Measurements from ENCODE around the gene IL27RA.
"Not testable (repeated sequence)": the region's sequence is repeated elsewhere in the genome, so short reads cannot be mapped to it uniquely, and the experiment has no call there.

Gene IL27RA

DNA sequence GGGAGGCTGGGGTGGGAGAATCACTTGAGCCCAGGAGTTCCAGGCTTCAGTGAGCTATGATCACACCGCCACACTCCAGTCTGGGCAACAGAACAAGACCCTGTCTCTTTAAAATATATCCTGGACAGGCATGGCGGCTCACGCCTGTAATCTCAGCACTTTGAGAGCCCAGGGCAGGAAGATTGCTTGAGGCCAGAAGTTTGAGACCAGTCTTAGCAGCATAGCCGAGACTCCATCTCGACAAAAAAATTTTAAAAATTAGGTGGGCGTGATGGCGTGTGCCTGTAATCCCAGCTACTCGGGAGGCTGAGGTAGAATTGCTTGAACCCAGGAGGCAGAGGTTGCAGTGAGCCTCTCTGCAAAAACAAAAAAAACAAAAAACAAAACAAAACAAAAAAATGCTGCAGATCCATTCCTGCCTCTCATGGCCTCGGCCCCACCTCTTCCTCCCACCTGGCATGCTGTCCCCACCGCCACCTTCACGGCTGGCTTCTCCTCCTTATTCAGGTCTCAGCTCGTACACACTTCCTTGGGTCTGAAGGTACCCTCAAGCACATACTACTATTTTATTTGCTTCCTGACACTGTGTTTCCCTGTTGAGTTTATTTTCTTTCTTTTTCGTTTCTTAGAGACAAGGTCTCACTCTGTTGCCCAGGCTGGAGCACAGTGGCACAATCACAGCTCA lies 30.7 kb upstream of the IL27RA start:
- DNase-seq: peak; percentile 31

DNA sequence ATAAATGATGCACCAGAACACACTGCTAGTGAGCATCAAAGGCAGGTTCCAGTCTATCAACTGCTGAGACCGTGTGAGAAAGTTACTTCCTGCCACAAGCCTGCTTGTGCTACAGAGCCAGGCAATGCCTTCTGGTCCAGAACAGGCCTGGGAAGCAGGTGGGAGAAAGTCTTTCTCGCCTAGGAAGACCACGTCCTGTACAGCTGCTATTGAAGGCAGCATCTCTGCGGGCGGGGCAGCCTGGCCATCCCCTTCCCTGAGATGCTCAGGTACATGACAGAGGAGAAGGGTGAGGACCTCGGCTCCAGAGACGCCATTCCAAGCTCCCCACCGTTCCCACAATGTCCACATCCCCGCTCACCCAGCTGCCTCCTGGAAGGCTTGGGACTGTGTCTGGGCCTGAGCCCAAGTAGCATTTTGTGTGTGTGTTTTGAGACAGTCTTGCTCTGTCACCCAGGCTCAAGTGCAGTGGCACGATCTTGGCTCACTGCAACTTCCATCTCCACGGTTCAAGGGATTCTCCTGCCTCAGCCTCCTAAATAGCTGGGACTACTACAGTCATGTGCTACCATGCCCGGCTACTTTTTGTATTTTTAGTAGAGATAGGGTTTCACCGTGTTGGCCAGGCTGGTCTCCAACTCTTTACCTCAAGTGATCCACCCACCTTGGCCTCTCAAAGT lies 28.9 kb upstream of the IL27RA start:
- DNase-seq: peak; percentile 61

- DNase-seq: peak; percentile 25
These were observed 28.1 kb upstream of the IL27RA start for GRCh38 chr19:14003251-14004055.

- DNase-seq: no peak
These were observed 26.8 kb upstream of the IL27RA start for GRCh38 chr19:14004619-14005348.

DNA sequence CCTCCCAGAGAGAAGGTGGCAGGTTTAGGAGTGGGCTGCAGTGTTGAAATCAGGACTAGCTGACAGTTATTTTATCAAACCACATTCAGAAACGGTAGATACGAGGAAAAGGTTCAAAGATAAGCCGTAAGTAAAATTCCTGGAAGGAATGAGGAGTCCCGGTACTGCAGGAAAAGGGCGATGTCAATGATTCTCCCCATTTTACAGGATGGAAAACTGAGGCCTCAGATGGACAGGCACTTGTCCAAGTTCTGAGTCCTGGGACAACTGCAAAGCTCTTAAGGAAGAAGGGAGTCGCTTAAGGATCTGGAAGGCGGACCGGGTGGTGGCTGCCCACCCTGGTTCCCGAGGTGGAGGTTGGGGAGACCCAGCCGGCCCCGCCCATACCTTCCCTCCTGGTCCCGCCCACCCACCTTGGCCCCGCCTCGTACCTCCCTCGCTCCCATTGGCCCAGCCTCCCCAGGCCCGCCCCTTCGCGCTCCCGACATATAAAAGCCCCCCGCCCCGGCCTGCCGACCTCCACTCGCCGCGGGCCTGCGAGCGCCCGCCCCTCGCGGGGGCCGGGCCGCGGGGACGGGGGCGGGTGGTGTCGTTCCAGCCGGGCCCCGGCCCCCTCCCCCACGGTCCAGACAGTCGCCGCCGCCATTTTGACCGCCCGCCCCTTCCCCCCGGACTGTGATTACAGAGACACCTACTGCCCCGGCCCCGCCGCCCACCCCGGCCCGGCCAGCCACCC lies 26.0 kb upstream of the IL27RA start:
- peak; percentile 92 for DNase-seq

- DNase-seq: peak; percentile 100
These were observed 25.3 kb upstream of the IL27RA start, which contains the start of gene RFX1 for GRCh38 chr19:14006085-14006765. Gene RFX1, minus strand, starts transcription at chr19:14006320. Its CDS starts 12,477 bp downstream, at chr19:13993843.

DNA sequence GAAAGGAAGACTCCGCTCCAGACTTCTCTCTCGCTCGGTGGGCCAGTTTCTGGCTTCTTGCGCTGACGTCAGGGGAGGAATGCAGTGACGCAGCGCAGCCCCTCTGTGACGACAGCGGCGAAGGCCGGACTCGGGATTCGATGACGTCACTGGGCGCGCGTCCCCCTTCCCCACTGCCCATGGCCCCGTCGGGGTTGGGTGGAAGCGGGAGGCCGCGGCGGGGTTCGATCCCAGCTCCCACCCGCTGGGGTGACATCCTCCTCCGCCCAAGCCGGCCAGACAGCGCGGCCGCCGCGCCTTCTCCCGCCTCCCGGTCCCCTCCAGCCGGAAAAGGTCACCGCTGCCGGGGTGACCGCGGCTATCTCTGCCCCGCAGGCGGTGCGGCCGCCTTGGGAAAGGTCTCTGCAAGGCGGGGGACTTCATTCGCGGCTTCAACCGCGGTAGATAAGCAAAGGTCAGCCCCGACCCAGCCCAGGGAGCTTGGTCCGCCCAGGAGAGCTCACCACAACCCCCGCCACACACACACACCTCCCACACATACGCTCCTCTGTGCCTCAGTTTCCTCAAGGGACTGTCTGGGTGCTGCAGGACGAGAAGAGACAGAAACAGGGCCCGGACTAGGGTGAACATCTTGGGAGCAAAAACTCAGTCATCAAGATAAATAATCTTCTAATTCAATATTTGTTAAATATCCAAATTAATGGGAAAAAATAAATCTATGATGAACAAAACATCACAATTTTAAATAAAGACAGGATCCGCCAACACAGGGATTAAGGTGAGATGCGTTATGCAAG lies 24.6 kb upstream of the IL27RA start:
- DNase-seq: peak; percentile 33

GRCh38 chr19:14012378-14012915 lies 19.1 kb upstream of the IL27RA start:
- DNase-seq: no peak

DNA sequence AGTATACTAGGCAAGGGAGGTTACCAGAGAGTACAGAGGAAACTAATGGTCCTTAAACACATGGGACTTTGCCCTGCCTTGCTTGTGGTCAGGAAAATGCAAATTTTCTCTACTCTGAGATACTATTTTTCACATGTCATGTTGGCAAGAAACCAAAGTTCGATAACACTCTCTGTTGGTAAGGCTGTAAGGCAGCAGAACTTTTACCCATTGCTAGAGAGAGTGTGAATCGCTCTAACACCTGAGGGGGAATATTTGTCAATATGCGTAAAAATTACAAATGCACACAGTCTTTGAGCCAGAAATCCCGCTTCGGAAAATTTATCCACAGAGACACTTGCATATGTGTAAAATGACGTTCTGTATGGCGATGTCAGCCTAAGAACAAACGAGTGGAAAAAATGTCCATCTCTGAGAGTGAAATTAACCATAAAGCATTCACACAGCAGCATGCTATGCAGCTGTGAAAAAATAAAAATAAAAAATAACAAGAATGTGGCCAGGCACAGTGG lies 16.0 kb upstream of the IL27RA start:
- DNase-seq: no peak

GRCh38 chr19:14019100-14019499 lies 12.5 kb upstream of the IL27RA start:
- DNase-seq: no peak

DNA sequence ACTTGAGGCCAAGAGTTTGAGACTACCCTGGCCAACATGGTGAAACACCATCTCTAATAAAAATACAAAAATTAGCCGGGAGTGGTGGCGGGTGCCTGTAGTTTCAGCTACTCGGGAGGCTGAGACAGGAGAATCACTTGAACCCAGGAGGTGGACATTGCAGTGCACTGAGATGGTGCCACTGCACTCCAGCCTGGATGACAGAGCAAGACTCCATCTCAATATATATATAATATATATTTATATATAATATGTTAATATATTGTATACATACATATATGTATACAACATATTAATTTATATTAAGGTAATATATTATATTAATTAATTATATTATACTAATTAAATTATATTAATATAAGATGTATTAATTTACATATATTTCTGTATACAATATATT lies 11.8 kb upstream of the IL27RA start:
- DNase-seq: not testable (repeated sequence)

GRCh38 chr19:14021474-14021873 lies 10.1 kb upstream of the IL27RA start:
- DNase-seq: no peak

- DNase-seq: no peak
These were observed 9.1 kb upstream of the IL27RA start for GRCh38 chr19:14022469-14022868.

DNA sequence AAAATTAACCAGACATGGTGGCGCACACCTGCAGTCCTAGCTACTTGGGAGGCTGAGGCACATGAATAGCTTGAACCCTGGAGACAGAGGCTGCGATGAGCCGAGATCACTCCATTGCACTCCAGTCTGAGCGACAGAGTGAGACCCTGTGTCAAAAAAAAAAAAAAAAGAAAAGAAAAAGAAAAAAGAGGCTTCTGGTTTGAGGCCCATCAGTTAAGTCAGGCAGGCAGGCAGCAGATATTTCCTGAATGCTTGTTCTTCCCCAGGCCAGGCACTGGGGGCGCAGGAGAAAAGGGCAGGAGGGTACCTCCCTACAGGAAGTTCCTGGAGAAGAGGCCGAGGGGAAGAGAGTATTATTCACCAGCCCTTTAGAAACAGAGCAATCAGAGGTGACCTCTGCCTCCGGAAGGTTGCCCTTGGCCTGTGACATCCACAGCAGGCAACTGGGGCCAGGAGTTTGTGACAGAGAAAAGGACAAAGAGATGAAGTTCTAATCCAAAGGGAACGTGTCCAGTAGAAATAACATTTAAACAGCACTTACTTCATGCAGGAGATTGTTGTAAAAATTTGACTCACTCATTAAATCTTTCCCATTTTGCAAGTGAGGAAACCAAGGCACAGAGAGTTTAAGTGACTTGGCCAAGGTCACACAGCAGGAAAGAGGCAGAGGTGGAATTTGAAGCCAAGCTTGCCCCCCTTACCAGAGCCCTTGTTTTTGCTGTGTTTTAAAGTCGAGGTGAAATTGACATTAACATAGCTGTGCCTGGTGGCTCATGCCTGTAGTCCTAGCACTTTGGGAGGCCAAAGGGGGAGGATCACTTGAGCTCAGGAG lies 7.9 kb upstream of the IL27RA start:
- DNase-seq: peak; percentile 50

DNA sequence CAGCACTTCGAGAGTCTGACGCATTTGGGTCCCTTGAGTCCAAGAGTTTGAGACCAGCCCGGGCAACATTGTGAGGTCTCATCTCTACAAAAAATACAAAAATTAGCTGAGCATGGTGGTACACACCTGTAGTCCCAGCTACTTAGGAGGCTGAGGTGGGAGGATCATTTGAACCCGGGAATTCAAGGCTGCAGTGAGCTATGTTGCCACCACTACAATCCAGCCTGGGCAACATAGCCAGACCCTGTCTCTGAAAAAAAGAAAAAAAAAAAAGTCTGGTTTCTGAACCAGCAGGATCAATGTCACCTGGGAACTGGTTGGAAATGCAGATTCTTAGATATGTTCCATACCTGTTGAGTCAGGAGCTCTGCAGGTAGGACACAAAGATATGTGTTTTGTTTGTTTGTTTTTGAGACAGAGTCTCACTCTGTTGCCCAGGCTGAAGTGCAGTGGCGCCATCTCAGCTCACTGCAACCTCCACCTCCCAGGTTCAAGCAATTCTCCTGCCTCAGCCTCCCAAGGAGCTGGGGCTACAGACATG lies 4.8 kb upstream of the IL27RA start:
- not testable (repeated sequence) for DNase-seq

DNA sequence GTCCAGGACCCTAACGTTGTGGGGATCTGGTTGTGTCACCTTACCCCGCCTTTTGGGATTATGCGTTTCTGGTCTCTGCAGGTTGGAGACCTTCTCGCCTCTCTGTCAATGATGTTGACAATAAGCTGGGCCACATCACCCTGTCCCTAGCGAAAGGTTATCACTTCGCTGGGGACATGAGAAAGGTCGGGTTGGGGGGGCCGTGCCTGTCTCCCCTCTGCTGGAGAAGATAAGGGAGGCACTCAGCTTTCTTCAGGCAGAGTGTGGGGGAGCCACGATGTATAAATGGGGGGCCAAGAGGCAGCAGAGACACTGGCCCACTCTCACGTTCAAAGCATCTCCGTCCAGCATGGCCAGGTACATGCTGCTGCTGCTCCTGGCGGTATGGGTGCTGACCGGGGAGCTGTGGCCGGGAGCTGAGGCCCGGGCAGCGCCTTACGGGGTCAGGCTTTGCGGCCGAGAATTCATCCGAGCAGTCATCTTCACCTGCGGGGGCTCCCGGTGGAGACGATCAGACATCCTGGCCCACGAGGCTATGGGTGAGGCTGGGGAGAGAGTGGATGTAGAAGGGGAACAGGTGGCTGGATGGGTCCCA lies 3.6 kb upstream of the IL27RA start, which contains the start of gene RLN3:
Gene RLN3, plus strand, starts transcription at position 293 of the 595 bp plus-strand sequence. Its CDS starts 57 bp downstream, at position 350.
- DNase-seq: no peak

GRCh38 chr19:14028901-14029300 lies 2.7 kb upstream of the IL27RA start:
- no peak for DNase-seq

DNA sequence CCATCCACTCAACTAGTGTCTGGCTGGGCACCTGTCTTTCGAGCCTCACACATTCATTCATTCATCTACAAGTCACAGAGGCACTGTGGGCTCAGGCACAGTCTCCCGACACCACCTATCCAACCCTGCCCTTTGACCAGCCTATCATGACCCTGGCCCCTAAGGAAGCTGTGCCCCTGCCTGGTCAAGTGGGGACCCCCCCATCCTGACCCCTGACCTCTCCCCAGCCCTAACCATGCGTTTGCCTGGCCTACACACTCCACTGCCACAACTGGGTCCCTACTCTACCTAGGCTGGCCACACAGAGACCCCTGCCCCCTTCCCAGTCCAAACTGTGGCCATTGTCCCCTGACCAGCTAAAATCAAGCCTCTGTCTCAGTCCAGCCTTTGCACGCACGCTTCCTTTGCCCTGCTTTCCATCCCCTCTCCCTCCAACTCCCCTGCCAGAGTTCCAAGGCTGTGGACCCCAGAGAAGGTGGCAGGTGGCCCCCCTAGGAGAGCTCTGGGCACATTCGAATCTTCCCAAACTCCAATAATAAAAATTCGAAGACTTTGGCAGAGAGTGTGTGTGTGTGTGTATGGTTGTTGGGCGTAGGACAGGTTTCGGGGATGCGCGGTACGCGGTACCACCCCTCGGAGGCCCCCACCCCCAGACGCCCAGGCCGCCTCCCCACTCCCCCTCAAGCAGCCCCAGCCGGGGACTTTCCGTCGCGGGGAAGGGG lies 404 bp upstream of the IL27RA start:
- peak; percentile 88 for DNase-seq

Measured in CD4-positive, alpha-beta T cell treated with Interleukin-6 for 4 hours (primary cell).